GM19397 (cell line): ENCODE data around the gene TGM1.
"Not testable (repeated sequence)": the region's sequence is repeated elsewhere in the genome, so short reads cannot be mapped to it uniquely, and the experiment has no call there.

Source experiments
- ATAC-seq: cut with Tn5 transposase; IDR thresholded peaks from one replicate; pipeline ENCODE4 v1.9.1; 2021; ENCODE audit warnings: mild to moderate bottlenecking, moderate library complexity; ENCODE audit not compliant: unreplicated experiment

TGM1 gene

DNA sequence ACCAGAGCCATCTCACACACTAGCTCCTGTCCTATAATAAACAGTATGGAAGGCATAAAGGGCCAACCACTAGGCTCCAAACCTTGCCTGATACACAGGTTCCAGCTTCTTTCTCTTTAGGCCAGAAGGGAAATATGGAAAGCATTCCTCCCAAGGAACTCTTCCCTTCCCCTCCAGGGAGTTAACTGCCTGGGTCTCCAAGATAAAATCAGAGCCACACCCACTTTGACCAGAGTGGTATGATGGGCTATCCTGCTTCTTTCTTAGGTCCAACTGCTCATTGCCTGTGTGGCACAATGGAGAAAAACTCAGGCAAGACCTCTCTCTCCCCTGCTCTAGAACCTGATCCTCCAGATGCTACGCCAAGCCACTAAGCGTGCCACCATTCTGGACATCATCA, 55.4 kb downstream of the TGM1 start:
- no peak for ATAC-seq

DNA sequence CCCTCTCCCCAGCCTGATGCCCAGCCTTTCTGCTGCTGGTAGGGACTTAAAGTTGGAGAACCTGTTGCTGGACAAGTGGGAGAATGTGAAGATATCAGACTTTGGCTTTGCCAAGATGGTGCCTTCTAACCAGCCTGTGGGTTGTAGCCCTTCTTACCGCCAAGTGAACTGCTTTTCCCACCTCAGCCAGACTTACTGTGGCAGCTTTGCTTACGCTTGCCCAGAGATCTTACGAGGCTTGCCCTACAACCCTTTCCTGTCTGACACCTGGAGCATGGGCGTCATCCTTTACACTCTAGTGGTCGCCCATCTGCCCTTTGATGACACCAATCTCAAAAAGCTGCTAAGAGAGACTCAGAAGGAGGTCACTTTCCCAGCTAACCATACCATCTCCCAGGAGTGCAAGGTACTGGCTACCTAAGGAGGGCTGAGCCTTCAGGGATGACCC, 55.8 kb downstream of the TGM1 start:
- no peak for ATAC-seq

DNA sequence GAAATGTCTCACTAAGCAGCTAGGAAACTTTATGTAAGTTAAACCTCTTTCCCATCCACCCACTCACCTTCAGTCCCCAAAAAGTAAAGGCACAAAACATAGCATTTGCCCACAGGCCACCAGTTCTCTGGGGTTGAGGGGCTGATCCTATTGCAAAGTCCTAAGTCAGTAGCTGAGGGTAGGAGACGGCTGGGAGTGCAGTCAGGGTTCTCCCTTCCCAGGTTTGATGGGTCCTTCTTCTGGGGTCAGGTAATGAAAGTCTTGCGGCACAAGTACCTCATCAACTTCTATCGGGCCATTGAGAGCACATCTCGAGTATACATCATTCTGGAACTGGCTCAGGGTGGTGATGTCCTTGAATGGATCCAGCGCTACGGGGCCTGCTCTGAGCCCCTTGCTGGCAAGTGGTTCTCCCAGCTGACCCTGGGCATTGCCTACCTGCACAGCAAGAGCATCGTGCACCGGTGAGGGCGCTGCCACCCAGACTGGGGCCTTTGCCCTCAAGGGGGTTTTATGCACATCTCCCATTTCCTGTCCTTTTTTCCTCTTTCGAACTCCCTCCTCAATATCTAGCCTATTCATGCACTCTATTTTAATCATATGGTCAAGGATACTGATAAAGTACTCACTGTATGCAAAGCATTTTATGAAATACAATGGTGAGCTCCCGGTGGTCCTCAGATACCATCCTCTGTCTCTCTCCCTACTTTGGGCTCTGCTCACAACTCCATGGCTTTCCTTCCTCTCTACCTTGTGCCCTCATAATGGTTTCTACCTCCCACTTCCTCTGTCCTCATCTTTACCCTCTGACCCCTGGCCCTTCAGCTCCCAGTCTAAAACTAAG, 56.5 kb downstream of the TGM1 start:
- no peak for ATAC-seq

DNA sequence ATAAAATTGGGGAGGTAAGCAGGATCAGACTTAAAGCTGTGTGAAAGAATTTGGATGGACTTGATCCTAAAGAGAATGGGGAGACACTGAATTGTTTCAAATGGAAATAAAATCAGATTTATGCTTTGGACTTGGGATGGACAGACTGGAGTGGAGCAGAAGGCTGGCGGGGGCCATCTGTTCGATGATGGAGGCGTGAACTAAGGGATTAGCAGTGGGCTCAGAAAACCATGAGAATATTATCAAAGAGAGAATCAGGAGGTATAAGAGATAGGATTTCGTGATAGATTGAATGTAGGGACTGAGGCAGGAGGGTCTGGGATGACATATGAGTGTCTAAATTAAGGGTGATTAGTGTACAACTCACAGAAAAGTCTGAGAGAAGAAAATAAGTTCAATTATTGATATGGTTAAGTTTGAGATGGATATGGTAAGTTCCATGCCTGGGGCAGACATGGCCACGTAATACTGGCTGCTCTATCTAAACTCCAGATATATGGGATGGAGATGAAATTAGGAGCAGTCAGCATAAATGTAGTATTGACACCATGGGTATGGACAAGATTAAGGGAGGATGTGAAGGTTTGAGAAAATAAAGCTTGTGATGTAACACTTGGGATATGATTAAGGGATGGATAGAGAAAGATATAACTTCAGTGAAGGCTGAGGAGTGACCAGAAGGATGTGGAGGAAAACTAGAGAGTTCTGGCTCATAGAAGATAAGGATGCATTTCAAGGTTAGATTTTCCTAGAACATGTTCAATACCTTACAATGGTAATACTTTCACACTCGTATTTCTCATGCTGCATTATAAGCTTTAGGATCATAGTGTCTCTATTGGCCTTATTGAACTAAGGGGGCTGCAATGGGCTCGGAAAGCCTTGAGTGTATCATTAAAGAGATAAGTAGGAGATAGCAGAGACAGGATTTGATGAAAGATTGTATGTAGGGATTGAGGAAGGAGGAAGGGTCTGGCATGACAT, 58.5 kb downstream of the TGM1 start:
- ATAC-seq: no peak

DNA sequence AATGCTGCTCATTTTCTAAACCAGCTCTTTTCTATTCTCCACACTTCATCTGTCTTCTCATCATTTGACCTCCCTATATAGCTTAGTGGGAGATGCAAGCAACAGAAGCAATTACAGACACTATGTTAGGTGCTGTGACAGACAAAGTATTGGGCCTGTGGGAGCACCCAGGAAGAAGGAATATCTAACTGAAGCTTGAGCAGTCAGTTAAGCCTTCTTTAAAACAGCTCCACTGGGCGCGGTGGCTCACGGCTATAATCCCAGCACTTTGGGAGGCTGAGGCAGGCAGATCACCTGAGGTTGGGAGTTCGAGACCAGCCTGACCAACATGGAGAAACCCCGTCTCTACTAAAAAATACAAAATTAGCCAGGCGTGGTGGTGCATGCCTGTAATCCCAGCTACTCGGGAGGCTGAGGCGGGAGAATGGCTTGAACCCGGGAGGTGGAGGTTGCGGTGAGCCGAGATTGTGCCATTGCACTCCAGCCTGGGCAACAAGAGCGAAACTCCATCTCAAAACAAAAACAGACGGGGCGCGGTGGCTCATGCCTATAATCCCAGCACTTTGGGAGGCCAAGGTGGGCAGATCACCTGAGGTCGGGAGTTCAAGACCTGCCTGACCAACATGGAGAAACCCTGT, 59.6 kb downstream of the TGM1 start:
- not testable (repeated sequence) for ATAC-seq

DNA sequence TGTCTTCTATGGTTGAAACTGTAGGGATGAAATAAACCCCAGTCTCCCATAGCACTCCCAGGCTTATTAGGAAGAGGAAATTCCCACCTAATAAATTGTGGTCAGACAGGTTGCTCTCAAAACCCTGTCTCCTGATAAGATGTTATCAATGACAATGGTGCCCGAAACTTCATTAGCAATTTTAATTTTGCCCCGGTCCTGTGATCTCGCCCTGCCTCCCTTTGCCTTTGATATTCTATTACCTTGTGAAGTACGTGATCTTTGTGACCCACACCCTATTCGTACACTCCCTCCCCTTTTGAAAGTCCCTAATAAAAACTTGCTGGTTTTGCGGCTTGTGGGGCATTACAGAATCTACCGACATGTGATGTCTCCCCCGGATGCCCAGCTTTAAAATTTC, 60.4 kb downstream of the TGM1 start:
- not testable (repeated sequence) for ATAC-seq
